ENCODE results near the gene PHF12. TPM values are rescaled to one million over a fixed set of nuclear protein-coding genes. Genes with fewer than 3 reads are reported as not detected.

Gene PHF12
- total and polyA plus RNA-seq, 10 of the 15 experiments (the other 5 are each of a cell fraction or from before 2014, with no cell fraction given) = 1.3 to 43.9 (median 19.2) TPM

- no peak for FAIRE-seq
- H3K27me3 ChIP-seq (replicated peaks in 1 of 2; ENCODE audit: control insufficient read depth in 2 of 2, insufficient read depth in 2 of 2, low read length in 1 of 2) = no peaks in the 10 kb centered on the region
These were observed 3.6 kb upstream of the PHF12 start for GRCh38 chr17:28954886-28955285.

More at GRCh38 chr17:28954886-28955285, 3.6 kb upstream of the PHF12 start:
- no peaks in the 10 kb centered on the region for H3K9me3 ChIP-seq (replicated peaks; ENCODE audit: control insufficient read depth, insufficient read depth, low read length)
- H3K9ac ChIP-seq (ENCODE audit: control insufficient read depth, insufficient read depth, low read length) = no peak overlapping the region
- ATAC-seq = no peak
- POLR2A ChIA-PET = interaction anchor here (0.7 kb wide), 1 partner anchor 47 kb away, joined by 4 read pairs; no protein-coding TSS in a partner anchor
- BruUV-seq (replicated peaks) = no TSS peak
- peaks cover 4% of the 10 kb centered on the region for H3K4me1 ChIP-seq (ENCODE audit: control insufficient read depth, insufficient read depth, low read length)
- WGBS (ENCODE audit: insufficient coverage, insufficient replicate concordance, low lambda C conversion rate, missing lambda C conversion rate) = 42% methylated on average over 2 of the region's 2 CpGs
- RAD21 ChIA-PET (ENCODE audit: unreplicated experiment) = interaction anchor here (1.5 to 2.8 kb wide), 2 partner anchors 107 to 191 kb away, joined by 3 to 17 read pairs; no protein-coding TSS in a partner anchor
- TF ChIP-seq SUPT20H (IDR thresholded peaks at IDR 0.05; ENCODE audit: borderline replicate concordance, control insufficient read depth, low read depth, low read length) (no peak), RFX5 (IDR thresholded peaks at IDR 0.05; ENCODE audit: low read depth, low read length) (no peak), MTA2 (IDR thresholded peaks at IDR 0.05; ENCODE audit: low read depth) (no peak), MYB (IDR thresholded peaks at IDR 0.05; ENCODE audit: borderline replicate concordance, low read depth, low read length) (no peak), MXI1 (IDR thresholded peaks at IDR 0.05; ENCODE audit: low read depth, low read length) (no peak), STAT1 (conservative IDR thresholded peaks at IDR 0.05) (no peak), FOS (IDR thresholded peaks at IDR 0.05; ENCODE audit: borderline replicate concordance, extremely low read depth, insufficient read length) (no peak), TCF12 (IDR thresholded peaks at IDR 0.05; ENCODE audit: low read depth, low read length) (no peak), ATF3 (IDR thresholded peaks at IDR 0.05; ENCODE audit: borderline replicate concordance, extremely low read depth, low read depth, low read length) (no peak)
- TF ChIP-seq, protein P1, sequence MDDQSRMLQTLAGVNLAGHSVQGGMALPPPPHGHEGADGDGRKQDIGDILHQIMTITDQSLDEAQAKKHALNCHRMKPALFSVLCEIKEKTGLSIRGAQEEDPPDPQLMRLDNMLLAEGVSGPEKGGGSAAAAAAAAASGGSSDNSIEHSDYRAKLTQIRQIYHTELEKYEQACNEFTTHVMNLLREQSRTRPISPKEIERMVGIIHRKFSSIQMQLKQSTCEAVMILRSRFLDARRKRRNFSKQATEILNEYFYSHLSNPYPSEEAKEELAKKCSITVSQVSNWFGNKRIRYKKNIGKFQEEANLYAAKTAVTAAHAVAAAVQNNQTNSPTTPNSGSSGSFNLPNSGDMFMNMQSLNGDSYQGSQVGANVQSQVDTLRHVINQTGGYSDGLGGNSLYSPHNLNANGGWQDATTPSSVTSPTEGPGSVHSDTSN (IDR thresholded peaks at IDR 0.05; ENCODE audit: insufficient replicate concordance, low read depth, low read length) = no peak
- TF ChIP-seq, protein P2, sequence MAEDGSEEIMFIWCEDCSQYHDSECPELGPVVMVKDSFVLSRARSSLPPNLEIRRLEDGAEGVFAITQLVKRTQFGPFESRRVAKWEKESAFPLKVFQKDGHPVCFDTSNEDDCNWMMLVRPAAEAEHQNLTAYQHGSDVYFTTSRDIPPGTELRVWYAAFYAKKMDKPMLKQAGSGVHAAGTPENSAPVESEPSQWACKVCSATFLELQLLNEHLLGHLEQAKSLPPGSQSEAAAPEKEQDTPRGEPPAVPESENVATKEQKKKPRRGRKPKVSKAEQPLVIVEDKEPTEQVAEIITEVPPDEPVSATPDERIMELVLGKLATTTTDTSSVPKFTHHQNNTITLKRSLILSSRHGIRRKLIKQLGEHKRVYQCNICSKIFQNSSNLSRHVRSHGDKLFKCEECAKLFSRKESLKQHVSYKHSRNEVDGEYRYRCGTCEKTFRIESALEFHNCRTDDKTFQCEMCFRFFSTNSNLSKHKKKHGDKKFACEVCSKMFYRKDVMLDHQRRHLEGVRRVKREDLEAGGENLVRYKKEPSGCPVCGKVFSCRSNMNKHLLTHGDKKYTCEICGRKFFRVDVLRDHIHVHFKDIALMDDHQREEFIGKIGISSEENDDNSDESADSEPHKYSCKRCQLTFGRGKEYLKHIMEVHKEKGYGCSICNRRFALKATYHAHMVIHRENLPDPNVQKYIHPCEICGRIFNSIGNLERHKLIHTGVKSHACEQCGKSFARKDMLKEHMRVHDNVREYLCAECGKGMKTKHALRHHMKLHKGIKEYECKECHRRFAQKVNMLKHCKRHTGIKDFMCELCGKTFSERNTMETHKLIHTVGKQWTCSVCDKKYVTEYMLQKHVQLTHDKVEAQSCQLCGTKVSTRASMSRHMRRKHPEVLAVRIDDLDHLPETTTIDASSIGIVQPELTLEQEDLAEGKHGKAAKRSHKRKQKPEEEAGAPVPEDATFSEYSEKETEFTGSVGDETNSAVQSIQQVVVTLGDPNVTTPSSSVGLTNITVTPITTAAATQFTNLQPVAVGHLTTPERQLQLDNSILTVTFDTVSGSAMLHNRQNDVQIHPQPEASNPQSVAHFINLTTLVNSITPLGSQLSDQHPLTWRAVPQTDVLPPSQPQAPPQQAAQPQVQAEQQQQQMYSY (CRISPR knock-in tag; IDR thresholded peaks at IDR 0.05) = no peak
- TF ChIP-seq, protein P3, sequence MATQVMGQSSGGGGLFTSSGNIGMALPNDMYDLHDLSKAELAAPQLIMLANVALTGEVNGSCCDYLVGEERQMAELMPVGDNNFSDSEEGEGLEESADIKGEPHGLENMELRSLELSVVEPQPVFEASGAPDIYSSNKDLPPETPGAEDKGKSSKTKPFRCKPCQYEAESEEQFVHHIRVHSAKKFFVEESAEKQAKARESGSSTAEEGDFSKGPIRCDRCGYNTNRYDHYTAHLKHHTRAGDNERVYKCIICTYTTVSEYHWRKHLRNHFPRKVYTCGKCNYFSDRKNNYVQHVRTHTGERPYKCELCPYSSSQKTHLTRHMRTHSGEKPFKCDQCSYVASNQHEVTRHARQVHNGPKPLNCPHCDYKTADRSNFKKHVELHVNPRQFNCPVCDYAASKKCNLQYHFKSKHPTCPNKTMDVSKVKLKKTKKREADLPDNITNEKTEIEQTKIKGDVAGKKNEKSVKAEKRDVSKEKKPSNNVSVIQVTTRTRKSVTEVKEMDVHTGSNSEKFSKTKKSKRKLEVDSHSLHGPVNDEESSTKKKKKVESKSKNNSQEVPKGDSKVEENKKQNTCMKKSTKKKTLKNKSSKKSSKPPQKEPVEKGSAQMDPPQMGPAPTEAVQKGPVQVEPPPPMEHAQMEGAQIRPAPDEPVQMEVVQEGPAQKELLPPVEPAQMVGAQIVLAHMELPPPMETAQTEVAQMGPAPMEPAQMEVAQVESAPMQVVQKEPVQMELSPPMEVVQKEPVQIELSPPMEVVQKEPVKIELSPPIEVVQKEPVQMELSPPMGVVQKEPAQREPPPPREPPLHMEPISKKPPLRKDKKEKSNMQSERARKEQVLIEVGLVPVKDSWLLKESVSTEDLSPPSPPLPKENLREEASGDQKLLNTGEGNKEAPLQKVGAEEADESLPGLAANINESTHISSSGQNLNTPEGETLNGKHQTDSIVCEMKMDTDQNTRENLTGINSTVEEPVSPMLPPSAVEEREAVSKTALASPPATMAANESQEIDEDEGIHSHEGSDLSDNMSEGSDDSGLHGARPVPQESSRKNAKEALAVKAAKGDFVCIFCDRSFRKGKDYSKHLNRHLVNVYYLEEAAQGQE (IDR thresholded peaks at IDR 0.05; ENCODE audit: low read depth, low read length) = no peak
- no peak overlapping the region for H3K4me3 ChIP-seq
- no peak overlapping the region for H2AFZ ChIP-seq (ENCODE audit: control insufficient read depth, low read depth, low read length)
- no peak overlapping the region for H3K4me2 ChIP-seq (ENCODE audit: control insufficient read depth, insufficient read depth)
- in situ Hi-C loops (cut with MboI) (loop anchor here (10.0 kb wide), 1 partner anchor 620 kb away; the partner anchor contains the start of genes IFT20 and TNFAIP1), intact Hi-C loops (cut with micrococcal nuclease; ENCODE audit: unreplicated experiment) (loop anchor here (5.0 kb wide), 1 partner anchor 337 kb away; the partner anchor contains the start of gene NUFIP2)
- CTCF ChIA-PET = interaction anchor here (4.1 to 4.4 kb wide), 2 partner anchors 9 to 191 kb away, joined by 52 to 92 read pairs; no protein-coding TSS in a partner anchor
- peaks cover 13% of the 10 kb centered on the region for H3K79me2 ChIP-seq (ENCODE audit: control insufficient read depth, insufficient read depth, low read length)
- SMC1A ChIA-PET (ENCODE audit: uncharacterized antibody, unreplicated experiment) = no interaction called here
- H3K27ac ChIP-seq (ENCODE audit: control insufficient read depth, insufficient read depth) = no peak overlapping the region
- H4K20me1 ChIP-seq (ENCODE audit: control insufficient read depth, insufficient read depth) = no peaks in the 10 kb centered on the region
- DNase-seq (ENCODE audit: low read depth, low spot score) = no peak
- H3K36me3 ChIP-seq (ENCODE audit: control insufficient read depth in 2 of 2, insufficient read depth in 2 of 2, low read length in 1 of 2) = no peaks in the 10 kb centered on the region

Measured in GM12878 (cell line).